Measurements from ENCODE around the gene NAT16. TPM values are rescaled to one million over a fixed set of nuclear protein-coding genes. Genes with fewer than 3 reads are reported as not detected.

The NAT16 gene
- total and polyA plus RNA-seq, 12 donors = 0.14 TPM; not detected in 11

DNA sequence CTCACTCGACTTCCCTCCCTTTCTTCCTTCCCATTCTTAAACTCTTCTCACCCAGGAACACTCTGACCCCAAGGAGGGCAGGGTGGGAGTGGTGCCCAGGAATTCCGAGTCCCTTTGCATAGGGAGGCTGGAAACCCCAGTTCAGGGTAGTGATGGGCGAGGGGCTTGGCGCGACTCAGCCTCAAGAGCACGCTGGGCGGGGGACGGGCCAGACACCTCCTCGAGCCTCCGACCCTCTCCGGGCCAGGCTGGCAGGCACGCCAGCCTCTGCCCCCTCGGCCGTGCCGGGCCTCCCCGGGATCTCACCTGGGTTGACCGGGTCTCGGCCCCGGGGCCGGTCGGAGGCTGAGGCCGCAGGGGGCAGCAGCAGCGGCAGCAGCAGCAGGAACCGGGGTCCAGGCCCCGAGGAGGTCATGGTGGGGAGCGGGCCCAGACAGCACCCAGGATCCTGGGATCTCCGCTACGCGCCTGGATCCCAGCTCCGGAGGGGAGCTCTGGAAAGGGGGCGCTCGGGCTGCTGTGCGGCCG lies 36.8 kb upstream of the NAT16 start:
- H3K9me3 ChIP-seq (replicated peaks in 1 of 3) = no peaks in the 10 kb centered on the region
- no peaks in the 10 kb centered on the region for H3K27me3 ChIP-seq
- H3K27ac ChIP-seq = peak overlapping the region in 3 of 5 donors; percentile 79 to 89 (median 84)
- peak overlapping the region; percentile 32 to 85 (median 72) for H3K4me3 ChIP-seq
- peaks cover 3 to 36% of the 10 kb centered on the region in 2 donors for H3K4me1 ChIP-seq (replicated peaks in 1 of 2)
- WGBS, 4 donors = 0 to 10% (median 1%) methylated on average over 6 to 34 of the region's 34 CpGs
- DNase-seq = peak in 1 of 7 donors; percentile 38
- intact Hi-C loops (cut with DNase I) = no loop called here
- no peak for TF ChIP-seq POLR2A (IDR thresholded peaks at IDR 0.05)
- TF ChIP-seq, protein P1, sequence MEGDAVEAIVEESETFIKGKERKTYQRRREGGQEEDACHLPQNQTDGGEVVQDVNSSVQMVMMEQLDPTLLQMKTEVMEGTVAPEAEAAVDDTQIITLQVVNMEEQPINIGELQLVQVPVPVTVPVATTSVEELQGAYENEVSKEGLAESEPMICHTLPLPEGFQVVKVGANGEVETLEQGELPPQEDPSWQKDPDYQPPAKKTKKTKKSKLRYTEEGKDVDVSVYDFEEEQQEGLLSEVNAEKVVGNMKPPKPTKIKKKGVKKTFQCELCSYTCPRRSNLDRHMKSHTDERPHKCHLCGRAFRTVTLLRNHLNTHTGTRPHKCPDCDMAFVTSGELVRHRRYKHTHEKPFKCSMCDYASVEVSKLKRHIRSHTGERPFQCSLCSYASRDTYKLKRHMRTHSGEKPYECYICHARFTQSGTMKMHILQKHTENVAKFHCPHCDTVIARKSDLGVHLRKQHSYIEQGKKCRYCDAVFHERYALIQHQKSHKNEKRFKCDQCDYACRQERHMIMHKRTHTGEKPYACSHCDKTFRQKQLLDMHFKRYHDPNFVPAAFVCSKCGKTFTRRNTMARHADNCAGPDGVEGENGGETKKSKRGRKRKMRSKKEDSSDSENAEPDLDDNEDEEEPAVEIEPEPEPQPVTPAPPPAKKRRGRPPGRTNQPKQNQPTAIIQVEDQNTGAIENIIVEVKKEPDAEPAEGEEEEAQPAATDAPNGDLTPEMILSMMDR (IDR thresholded peaks at IDR 0.05) = no peak
- peaks cover 0 to 28% of the 10 kb centered on the region in 2 donors for H3K36me3 ChIP-seq (replicated peaks in 1 of 2)

DNA sequence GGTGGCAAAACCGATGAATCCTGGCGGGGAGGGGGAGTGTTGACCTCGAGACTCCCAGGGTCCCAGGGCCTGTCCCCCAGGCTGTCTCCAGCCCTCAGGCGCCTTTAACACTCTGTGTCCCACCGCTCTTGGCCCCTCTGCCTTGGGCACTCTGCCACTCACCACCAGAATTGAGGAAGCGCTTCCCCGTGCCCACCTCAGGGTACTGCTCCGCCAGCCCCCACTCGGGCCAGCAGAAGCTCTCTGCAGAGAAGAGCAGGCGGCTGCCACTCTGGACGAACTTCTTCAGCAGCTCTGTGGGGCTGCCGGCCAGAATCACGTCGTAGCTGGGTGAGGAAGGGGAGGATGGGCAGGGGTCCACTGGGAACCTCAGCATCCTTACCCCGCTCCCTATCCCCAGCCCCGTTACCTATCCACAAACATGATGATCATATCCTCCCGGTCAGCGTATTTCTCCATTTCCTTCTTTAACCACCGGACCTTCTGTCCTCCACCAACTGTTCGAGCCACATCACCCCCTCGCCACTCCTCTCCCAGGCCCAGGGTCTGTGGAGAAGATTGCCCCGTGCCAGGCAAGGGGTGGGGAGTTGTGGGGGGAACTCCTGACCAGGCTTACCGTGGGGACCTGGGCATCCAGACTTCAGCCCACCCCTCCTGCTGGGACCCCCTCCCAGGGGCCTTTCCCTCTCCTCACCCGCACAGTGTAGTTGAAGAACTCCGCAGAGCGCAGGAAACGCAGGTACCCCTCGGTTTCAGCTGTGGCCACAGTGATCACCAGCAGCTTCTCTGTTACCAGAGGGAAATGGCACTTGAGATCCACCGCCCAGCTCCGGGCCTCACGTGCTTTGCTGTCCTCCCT lies 36.1 kb upstream of the NAT16 start:
- WGBS, 4 donors = 66 to 73% (median 68%) methylated on average over 25 to 31 of the region's 31 CpGs
- intact Hi-C loops (cut with DNase I) = no loop called here

DNA sequence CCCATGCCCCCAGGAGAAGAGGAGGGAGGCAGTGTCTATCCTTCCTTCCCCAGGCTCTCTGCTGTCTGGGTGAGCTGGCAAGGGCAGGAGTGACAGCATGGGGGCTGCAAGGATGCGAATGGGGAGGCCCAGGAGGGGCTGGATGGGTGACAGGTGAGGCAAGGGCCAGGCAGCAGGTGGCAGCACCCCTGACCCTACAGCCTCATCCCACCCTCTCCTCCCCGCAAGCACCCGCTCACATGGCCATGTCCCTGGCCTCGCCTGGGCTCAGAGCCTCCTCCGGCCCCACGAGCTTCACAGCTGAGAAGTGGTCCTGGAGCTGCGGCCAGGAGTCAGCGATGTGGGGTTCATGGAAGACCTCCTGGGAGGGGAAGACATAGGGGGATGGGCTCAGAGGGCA lies 31.9 kb upstream of the NAT16 start:
- peaks cover 0 to 63% of the 10 kb centered on the region in 2 donors for H3K36me3 ChIP-seq (replicated peaks in 1 of 2)
- no peak overlapping the region for H3K4me3 ChIP-seq
- H3K9me3 ChIP-seq (replicated peaks in 1 of 3) = no peaks in the 10 kb centered on the region
- TF ChIP-seq, protein P1 (IDR thresholded peaks at IDR 0.05) = no peak
- no peak for TF ChIP-seq POLR2A (IDR thresholded peaks at IDR 0.05)
- no peak for DNase-seq
- peaks cover 3 to 11% of the 10 kb centered on the region in 2 donors for H3K4me1 ChIP-seq (replicated peaks in 1 of 2)
- H3K27ac ChIP-seq = no peak overlapping the region
- intact Hi-C loops (cut with DNase I) = loop anchor here in 1 of 2 donors (5.0 kb wide), 1 partner anchor 35 kb away; the partner anchor contains the start of gene FIS1
- H3K27me3 ChIP-seq = no peaks in the 10 kb centered on the region
- WGBS, 4 donors = 93 to 96% (median 96%) methylated on average over 8 of the region's 8 CpGs

More for the DNA sequence above, 36.1 kb upstream of the NAT16 start:
- Histone ChIP-seq H3K36me3 (replicated peaks in 1 of 2) (peaks cover 0 to 35% of the 10 kb centered on the region in 2 donors), H3K9me3 (replicated peaks in 1 of 3) (no peaks in the 10 kb centered on the region), H3K27ac (peak overlapping the region in 1 of 5 donors; percentile 89), H3K4me1 (replicated peaks in 1 of 2) (peaks cover 3 to 36% of the 10 kb centered on the region in 2 donors), H3K4me3 (peak overlapping the region in 3 of 4 donors; percentile 32 to 85 (median 85)), H3K27me3 (no peaks in the 10 kb centered on the region)
- no peak for DNase-seq
- TF ChIP-seq, protein P1 (IDR thresholded peaks at IDR 0.05) = no peak
- TF ChIP-seq POLR2A (IDR thresholded peaks at IDR 0.05) = no peak

DNA sequence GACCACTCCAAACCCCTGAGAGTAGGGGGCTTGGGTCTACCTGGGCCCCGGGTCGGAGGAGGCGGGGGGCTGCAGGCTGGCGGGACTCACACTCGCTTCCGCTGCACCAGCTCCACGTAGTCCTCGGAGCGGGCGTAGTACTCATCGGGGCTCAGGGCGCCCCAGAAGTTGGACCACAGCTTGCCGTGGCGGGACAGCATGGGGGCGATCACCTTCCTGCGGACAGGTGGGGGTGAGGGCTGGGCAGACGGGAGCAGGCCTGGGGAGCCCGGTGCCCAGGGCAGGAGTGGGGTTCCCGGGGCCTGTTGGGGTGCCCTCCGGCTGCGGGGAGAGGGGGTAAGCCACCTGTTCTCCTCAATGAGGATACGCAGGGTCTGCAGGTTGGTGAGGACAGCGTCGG lies 31.4 kb upstream of the NAT16 start:
- Histone ChIP-seq H3K9me3 (replicated peaks in 1 of 3) (no peaks in the 10 kb centered on the region), H3K4me1 (replicated peaks in 1 of 2) (peaks cover 2 to 7% of the 10 kb centered on the region in 2 donors), H3K27ac (no peak overlapping the region), H3K27me3 (no peaks in the 10 kb centered on the region), H3K4me3 (no peak overlapping the region), H3K36me3 (replicated peaks in 1 of 2) (peaks cover 0 to 63% of the 10 kb centered on the region in 2 donors)
- no peak for DNase-seq
- no peak for TF ChIP-seq POLR2A (IDR thresholded peaks at IDR 0.05)
- intact Hi-C loops (cut with DNase I) = loop anchor here in 1 of 2 donors (5.0 kb wide), 1 partner anchor 36 kb away; the partner anchor contains the start of gene FIS1
- 96% methylated on average over 9 to 24 of the region's 24 CpGs; no CpG with 5 or more reads in 1 of the 4 donors for WGBS, 4 donors
